NCI-H2196 treated with DMSO at 0.1 percent for 48 hours (cell line): ENCODE measurements around the gene PPP2R5C.
"Not testable (repeated sequence)": the region's sequence is repeated elsewhere in the genome, so short reads cannot be mapped to it uniquely, and the experiment has no call there.

Experiments used
- DNase-seq: peaks from one replicate; lab custom pipeline; 2025; ENCODE audit not compliant: unreplicated experiment; lab: John Stamatoyannopoulos, UW

PPP2R5C gene

DNA sequence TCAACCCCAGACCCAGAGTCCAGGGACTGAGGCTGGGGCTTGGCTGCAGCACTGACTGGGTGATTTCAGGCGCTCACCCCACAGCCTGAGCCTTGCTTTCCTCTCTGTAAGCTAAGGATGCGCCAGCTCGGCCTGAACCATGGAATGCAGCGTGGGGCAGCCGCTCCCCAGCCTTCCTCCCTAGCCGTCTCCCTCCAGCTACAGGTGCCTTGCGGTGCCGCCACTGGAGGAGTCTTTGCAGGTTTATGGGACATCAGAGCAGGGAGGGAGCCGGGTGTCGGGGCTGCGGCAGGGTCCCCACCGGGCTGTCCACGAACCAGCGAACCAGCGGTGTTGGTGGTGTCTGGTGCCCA is 19.4 kb downstream of the PPP2R5C start:
- no peak for DNase-seq

DNA sequence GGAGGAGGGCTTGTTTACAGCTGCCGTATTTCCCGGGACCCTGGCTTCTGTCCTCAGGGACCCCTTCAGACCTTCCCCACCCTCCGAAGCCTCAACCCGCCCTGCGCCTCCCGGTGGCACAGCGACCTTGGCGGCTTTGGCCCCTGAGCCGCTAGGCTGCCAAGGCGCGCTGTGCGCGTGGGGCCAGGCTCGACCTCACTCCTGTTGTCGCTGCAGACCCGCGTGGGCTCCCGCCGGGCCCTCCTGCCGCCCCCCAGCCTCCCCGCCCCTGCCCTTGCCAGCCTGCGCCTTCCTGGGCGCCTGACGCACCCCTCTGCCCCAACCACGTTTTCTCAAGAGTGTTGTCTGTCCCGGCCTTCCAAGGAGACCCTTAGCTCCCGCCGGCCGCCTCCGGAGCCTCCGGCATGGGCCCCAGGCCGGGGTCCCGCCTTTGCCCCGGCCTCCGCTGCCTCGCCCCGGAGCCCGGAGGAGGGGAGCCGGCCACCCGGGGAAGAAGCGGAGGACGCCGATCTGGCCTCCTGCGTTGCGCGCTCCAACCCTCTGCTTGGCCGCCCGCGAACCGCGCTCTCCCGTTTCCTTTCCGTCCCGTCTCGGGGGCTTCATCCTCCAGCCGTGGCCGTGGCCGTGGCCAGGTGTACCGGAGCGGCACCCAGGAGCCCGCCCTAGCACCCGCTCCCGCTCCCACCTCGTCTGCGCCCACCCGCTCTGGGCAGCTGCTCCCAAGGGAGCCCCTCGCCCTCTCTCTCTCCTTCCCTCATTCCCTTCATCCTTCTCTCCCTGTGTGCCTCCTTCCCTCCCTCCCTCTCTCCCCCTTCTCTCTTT is 19.9 kb downstream of the PPP2R5C start:
- DNase-seq = no peak

DNA sequence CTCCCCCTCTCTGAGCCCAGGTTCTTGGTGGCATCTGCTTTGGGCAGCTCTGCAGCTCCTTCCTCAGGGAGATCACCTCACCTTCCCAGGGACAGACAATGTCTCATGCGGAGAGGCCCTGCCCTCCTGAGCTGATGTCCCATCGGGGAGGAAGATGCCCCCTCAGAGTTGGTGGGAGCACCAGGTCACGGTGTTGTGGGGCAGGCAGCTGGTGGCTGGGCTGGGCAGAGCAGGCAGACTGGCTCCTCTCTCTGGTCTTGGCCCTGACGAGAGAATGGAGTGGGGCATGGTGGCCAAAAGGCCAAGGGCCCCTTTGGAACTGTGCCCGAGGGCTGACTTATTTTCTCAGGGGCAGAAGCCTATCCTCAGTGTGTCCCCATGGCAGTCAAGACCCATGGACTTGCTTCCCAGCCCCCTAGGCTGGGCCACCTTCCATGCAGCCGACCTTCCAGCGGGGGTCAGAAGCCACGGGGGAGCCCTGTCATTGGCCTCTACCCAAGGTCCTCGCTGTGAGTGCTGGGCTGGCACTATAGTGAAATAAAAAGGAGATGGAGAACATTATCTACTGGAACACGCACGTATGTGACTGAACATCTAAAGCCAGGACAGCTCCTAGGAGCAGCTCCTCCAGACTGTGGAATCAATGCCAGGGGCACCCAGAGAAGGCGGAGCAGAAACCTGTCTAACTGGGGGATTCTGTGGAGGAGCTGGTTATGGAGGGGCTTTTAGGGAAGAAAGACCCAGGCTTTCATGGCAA is 21.9 kb downstream of the PPP2R5C start:
- no peak for DNase-seq

DNA sequence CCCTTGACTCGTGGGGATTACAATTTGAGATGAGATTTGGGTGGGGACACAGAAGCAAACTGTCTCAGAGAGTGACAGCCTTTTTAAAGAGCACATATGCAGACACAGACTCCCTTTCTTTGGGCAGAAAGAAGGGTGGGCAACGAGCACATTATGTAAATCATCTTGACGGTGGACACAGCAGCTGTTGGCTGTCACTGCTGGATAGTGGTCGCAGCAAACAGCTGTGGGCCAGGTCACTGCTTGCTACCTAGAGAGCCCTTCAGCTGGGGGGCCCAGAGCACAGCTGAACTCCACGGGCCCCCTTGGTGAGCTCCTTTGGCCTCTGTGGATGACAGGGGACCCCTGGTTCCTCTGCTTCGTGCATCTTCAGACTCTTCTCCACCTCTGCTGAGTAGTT is 23.1 kb downstream of the PPP2R5C start:
- DNase-seq = no peak

DNA sequence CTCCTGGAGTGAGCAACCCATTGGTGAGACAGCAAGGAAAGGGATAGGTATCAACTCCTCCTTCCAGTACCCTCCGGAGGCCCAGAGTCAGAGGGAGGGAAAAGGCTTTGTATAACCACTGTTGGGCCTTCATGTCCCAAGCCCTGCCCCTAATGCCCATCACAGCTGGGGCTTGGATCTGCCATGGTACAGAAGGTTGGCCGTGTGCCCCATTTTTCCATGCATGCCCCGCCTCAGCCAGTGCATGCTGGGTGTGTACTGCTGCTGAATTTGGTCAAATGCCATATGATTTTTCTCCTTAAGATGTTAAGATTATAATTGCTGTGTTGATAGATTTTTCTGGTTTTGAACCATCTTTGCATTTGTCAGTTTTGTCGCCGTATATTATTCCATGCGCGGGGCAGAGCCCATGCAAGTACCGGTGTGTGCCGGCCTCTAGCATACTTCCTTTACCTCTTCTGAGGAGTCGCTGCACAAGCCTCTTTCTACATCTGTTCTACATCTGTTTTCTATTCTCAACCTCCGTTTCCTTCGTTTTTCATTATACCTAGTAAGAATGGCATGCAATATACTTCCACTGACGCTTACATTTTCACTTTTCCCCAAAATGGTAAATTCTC is 26.6 kb downstream of the PPP2R5C start:
- no peak for DNase-seq

DNA sequence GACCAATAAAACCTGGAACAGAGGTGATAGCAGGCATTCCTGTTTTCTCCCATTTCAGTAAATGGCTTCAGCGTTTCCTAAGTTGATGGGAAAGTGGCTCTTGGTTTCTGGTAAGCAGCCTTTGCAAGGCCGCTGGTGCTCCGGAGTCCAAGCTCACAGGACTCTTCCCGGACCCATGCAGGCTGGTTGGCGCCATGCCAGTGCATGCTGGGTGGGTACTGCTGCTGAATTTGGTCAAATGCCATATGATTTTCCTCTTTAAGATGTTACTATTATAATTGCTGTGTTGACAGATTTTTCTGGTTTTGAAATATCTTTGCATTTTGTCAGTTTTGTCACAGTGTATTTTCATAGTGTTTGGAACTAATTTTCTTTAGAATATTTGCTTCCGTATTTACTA is 27.7 kb downstream of the PPP2R5C start:
- no peak for DNase-seq

DNA sequence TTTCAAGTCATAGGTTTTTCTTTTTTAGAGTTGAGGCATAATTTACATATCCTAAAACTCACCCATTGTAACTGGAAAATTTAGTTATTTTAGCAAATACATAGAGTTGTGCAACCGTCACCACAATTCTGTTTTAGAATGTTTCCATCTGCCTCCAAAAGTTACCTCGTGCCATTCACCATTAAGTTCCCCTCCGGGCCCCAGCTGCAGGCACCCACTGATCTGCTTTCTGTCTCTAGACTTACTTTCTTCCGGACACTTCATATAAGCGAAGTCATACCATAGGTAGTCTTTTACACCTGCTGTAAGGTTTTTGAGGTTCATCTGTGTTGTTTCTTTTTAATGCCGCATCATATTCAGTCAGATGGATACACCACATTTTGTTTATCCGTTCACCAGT is 28.7 kb downstream of the PPP2R5C start:
- no peak for DNase-seq

DNA sequence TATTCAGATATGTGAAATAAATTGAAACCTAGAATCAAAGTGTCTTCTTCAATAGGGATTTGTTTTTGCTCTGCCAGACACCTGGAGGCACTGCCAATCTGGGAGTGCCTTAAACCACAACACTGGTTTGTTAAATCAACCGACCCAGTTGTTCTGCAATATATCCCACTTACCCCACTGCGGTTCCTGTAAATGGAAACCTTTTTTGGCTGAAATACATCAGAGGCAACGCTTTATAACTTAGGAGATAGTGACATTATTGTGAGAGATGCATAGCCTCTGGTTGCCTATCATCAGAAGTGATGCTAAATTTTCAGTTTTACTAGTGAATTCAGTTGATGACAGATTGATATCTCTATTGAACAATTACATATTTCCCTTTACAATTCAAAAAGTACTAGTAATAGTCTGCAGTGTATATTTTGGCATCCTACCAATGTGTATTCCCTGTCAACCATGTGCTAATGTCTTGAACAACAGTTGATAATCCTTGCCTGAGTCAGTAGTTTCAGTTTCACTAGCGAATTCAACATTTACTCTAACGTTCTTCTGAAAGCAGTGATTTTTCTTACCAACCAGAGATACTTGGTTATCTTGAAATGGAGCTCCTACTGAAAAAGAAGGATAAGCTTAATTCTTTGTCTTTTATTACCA is 30.5 kb downstream of the PPP2R5C start:
- DNase-seq = no peak

DNA sequence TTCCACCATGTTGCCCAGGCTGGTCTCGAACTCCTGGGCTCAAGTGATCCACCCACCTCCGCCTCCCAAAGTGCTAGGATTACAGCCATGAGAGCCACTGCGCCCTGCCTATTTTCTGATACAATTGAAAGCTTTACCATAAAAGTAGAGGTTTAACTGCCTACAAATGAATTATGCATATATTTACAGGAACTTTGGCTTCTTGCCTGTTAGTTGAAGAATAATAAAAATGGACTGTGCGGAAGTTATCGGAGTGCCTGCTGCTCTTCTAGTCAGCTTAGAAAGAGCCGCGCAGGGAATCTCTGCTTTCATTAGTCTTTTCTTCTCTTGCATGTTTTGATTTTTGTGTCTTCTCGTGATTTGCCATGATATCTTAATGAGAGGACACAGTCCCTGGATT is 34.5 kb downstream of the PPP2R5C start:
- DNase-seq = no peak

DNA sequence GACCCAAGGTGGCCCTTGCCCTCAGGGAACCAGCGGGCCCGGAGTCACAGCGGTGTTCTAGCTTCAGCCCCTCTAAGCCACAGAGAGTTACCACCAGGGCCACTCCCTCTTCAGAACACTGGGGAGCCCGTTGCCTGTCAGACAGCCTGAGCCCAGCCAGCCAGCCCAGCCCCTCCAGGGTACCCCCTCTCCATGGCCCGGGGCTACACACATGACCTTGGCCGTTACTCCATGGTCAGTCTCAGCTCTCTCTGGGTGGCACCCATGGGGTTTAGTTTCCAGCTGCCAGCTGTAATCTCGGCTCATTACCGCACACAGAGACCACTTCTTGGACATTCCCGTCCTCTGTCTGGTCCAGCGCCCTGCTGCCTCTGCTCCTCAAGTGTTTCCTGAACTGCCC is 35.0 kb downstream of the PPP2R5C start:
- DNase-seq = no peak

DNA sequence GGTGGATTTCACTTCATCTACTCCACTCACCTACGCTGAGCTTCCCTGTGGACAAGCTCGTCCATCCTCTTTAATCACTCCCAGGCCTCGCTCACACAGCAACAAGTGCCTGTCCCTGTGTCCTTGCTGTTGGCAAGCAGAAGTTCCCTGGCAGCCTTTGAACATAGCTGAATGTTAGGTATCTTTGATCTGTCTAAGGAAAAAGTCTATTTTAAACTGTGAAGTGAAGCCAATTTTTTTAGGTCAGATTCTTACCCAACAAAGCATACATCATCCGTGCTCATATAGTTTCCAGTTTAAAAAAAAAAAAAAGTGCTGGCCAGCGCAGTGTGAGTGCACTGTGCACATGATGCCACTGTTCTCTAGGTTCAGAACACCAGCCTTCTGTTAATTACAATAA is 36.3 kb downstream of the PPP2R5C start:
- no peak for DNase-seq

DNA sequence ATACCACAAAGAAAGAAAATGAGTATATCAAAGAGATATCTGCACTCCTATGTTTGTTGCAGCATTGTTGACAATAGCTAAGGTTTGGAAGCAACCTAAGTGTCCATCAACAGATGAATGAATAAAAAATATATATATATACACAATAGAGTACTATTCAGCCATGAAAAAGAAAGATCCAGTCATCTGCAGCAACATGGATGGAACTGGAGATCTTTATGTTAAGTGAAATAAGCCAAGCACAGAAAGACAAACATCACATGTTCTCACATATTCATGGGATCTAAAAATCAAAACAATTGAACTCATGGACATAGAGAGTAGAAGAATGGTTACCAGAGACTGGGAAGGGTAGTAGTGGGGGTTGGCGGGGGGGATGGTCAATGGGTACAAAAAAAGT is 42.9 kb downstream of the PPP2R5C start:
- DNase-seq = not testable (repeated sequence)

DNA sequence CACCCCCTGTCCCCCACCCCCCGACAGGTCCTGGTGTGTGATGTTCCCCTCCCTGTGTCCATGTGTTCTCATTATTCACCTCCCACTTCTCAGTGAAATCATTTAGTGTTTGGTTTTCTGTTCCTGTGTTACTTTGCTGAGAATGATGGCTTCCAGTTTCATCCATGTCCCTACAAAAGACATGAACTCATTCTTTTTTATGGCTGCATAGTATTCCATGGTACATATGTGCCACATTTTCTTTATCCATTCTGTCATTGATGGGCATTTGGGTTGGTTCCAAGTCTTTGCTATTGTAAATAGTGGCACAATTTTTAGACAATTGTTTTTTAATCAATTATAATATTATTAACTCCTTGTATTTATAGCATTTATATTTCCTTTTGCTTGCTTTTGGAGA is 44.7 kb downstream of the PPP2R5C start:
- not testable (repeated sequence) for DNase-seq

DNA sequence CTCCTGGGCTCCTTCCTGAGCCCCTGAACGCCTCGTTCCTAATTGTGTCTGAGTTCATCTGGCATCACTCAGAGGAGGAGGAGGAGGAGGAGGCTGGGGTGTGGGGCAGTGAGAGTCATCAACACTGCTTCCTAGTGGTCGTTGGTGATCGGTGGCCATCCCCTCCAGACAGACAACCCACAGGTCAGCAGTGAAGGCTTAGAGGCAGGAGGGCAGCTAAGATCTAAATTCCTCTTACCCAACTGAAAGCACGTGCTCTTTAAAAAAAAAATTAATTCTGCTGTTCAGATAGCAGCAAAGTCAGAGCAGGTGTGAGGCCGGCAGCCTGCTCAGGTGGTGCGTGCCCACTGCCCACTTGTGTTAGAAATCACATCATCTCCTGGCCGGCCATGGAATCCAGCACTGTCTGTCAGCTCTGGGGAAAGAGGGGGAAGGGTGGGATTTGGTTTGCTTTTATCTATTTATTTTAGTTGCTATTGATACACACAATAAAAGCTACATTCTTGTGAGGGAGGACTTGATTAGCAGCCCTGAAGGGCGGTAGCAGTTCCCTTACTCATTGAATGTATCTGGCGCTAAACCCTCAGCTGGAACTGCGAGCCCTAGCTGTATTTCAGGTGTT is 46.6 kb downstream of the PPP2R5C start:
- no peak for DNase-seq

DNA sequence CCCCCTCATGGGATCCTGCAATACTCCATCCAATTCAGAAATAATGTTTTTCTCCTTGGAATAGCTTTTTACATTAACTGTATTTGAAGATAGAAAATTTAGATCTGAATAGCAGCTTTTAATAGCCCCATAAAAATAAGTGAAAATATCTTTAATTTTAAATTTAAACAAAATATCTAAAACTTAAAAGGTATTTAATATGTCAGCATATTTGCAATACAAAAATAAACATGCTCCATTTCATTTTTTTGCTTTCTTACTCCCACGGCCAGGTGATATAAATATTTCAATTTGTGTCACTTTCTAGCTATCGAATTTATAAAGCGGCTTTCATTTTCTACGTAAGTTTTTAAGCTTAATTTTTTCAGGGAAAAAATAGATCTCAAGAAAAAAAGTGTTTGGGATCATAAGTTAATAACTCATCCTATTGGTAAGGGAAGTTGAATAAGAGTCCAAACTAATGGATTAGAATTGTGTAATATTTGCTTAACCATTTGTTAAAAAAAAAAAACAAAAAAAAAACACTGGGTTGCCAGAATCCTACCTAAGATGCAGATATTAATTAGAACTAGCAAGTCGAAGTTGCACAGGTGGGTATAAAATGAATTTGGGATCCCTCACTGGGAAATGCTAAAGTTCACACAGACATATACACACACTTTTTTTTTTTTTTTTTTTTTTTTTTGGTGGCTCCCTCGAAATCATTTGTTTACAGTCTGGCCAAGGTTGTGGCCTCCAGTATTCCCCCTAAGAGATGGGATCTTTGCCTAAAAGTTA is 47.6 kb downstream of the PPP2R5C start:
- no peak for DNase-seq

DNA sequence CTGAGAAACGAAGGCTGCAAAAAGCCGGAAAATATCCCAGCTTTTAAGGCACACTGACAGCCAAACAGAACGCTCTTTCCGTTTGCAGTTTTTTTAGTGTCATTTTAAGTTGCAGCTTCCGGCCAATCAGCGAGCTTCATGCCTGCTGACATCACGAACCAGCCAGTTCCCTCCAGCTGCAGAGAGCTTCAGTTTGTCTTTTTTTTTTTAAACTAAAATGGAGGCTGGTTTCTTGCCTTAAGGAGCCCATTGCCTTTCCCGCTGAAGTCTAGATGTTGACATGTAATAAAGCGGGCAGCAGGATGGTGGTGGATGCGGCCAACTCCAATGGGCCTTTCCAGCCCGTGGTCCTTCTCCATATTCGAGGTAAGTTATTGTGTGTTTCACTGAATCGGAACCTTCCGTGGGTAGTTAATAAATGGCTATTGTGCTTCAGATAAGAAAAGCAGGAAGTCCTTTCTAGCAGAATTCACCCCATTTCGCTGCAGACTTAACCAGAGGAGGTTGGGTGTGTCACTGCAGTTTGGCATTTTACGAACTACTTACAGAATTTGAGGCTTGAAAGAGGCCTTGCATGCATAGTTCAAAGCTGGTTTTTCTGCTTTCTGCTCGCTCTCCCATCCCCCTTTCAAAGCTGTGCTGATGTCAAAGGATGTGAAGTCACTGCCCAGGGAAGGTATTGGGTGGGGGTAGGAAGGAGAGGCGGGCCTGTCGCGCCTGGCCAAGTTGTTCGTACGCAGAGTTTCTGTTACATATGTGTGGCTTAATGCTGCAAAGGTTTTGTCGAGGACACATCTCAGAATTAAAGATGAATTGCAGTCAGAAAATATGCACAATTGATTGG is 48.4 kb downstream of the PPP2R5C start:
- peak; percentile 51 for DNase-seq

DNA sequence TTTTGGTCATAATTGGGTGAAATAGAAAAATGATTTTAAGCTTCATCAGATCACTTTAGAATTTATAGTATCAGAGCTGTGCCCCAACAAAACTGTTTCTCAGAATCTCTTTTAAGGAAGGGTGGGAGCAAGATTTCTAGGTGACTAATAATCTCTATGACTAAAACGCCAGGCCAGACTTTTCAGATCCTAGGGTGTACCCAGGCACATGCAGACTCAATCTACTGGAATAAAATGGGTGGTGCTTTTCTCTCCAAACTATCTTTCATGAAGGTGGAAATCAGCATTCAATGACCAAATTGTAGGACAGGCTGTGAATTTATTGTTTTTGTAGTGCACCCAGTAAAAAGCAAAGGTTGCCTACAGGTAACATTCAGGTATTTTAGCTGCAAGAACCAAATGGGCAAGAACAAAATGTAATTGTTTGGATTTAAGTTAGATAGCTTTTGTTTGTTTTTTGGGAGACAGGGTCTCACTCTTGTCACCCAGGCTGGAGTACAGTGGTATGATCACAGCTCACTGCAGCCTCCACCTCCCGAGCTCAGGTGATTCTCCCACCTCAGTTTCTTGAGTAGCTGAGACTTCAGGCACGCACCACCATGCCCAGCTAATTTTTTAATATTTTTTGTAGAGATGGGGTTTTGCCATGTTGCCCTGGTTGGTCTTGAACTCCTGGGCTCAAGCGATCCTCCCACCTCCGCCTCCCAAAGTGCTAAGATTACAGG is 49.5 kb downstream of the PPP2R5C start:
- DNase-seq = no peak

DNA sequence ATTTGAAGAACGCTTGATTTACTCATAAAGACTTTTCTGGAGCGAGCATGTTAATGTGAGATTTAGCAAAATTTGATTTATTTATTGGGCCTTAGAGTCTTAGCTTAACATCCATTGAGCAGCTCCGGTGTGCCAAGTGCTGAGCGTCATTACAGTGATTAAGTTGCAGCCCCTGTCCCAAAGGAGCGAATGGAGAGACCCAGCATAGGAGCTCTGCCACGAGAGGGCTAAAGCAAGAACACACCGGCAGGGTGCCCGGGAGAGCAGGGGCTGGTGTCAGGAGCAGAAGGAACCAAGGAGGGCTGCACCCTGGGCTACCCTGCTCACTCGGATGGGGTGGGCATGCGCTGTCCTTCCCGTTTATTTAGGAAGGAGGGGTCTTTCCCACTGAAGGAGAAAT is 50.6 kb downstream of the PPP2R5C start:
- no peak for DNase-seq
